Measurements from ENCODE around the gene PHF10.

PHF10 gene

DNA sequence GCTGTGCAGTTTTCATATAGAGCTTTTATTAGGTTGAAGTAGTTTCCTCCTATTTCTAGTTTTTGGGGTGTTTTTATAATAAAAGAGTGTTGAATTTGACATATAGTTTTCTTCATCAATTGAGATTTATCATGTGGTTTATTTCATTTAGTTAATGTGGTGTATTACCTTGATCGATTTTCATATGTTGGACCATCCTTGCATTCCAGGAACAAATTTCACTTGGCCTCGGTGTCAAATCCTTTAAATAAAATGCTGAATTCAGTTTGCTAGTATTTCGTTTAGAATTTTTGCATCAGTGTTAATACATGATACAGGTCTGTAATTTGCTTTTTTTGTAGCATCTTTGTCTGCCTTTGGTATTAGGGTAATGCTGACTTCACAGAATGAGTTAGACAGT is 21.1 kb upstream of the PHF10 start:
- 89 to 93% methylated on average over 2 of the region's 3 CpGs for WGBS, 2 experiments (ENCODE audit: insufficient coverage in 2 of 2)
- Histone ChIP-seq H3K9me3 (ENCODE audit: control insufficient read depth, low read length) (no peaks in the 10 kb centered on the region), H3K4me3 (ENCODE audit: extremely low read depth, insufficient read depth, low read length, poor library complexity, severe bottlenecking) (no peak overlapping the region), H3K36me3 (ENCODE audit: control insufficient read depth, insufficient read depth, low read length) (no peaks in the 10 kb centered on the region), H3K4me1 (ENCODE audit: control insufficient read depth, insufficient read depth, low read length, poor library complexity, severe bottlenecking) (no peaks in the 10 kb centered on the region), H3K27ac (ENCODE audit: low read depth, low read length, severe bottlenecking) (no peak overlapping the region)

DNA sequence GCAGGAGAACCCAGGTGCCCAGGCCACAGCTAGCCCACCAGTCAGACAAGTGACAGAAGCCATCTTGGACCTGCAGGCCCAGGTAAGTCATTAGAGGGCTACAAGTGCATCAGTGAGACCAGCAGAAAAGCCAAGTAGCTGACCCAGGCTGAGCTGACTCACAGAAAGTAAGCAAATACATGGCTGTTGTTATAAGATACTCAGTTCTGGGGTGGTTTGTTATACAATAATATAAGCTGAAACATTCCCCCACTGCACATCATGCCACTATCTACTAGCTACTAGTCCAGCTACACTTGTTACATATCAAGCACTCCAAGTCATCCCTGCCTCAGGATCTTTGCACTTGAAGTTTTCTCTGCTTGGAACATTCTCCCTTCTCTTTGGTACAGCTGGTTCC is 17.0 kb upstream of the PHF10 start:
- no peak overlapping the region for H3K27ac ChIP-seq (ENCODE audit: low read depth, low read length, severe bottlenecking)
- no peaks in the 10 kb centered on the region for H3K9me3 ChIP-seq (ENCODE audit: control insufficient read depth, low read length)
- H3K4me3 ChIP-seq (ENCODE audit: extremely low read depth, insufficient read depth, low read length, poor library complexity, severe bottlenecking): no peak overlapping the region
- H3K36me3 ChIP-seq (ENCODE audit: control insufficient read depth, insufficient read depth, low read length): no peaks in the 10 kb centered on the region
- no peaks in the 10 kb centered on the region for H3K4me1 ChIP-seq (ENCODE audit: control insufficient read depth, insufficient read depth, low read length, poor library complexity, severe bottlenecking)

DNA sequence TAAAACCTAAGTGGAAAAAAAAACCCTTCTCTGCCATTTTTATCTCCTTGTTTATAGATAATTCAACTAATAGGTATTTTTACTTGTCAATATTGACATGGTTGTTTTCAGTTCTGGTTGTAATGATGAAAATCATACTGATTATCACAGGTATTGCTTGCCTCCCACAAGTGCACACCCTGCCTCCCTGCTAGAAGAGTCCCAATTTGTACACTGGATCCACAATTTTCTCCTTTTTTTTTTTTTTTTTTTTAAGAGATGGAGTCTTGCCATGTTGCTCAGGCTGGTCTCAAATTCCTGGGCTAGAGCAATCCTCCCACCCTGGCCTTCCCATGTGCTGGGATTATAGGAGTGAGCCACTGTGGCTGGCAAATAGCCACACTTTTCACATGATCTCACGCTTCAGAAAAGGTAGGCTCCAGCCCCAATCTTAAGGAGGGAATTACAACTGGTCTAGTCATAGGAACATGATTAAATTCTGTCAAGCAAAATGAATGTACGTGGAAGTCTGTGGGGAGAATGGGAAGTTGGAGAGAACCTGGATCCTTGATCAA is 14.8 kb upstream of the PHF10 start:
- H3K4me1 ChIP-seq (ENCODE audit: control insufficient read depth, insufficient read depth, low read length, poor library complexity, severe bottlenecking): no peaks in the 10 kb centered on the region
- 100% methylated on average over 1 to 2 of the region's 2 CpGs for WGBS, 2 experiments (ENCODE audit: insufficient coverage in 2 of 2)
- no peak overlapping the region for H3K27ac ChIP-seq (ENCODE audit: low read depth, low read length, severe bottlenecking)
- no peaks in the 10 kb centered on the region for H3K36me3 ChIP-seq (ENCODE audit: control insufficient read depth, insufficient read depth, low read length)
- H3K4me3 ChIP-seq (ENCODE audit: extremely low read depth, insufficient read depth, low read length, poor library complexity, severe bottlenecking): no peak overlapping the region
- no peaks in the 10 kb centered on the region for H3K9me3 ChIP-seq (ENCODE audit: control insufficient read depth, low read length)

DNA sequence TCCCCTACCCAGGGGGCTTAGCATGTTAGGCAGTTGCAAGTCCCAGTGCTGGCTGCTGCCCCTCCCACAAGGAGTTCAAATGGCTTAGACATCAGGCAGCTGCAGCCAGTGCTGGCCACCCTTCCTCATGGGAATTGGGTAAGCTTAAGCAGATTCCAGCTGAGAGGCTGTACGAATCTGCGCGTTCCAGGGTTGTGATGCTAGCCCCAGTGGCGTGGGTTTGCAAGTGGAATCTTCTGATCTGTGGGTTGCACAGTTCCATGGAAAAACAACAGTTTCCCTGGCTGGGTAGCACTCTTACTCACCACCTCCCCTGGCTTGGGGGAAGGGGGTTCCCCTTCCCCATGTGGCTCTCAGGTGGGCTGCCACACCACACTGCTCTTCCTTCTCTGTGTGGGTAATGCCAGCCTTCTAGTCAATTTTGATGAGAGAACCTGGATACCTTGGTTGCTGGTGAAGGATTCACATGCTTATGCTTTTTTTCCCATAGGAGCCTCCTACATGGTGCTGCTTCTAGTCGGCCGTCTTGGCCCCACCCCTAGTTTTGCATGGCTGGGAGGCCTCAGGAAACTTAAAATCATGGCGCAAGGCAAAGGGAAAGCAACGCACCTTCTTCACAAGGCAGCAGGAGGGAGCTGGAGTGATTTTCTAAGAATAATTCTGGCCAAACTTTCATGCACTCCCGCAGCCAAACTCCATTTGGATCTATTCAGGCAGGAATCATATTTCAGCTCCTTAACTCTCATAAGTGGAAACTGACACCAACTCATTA is 14.1 kb upstream of the PHF10 start:
- H3K36me3 ChIP-seq (ENCODE audit: control insufficient read depth, insufficient read depth, low read length): no peaks in the 10 kb centered on the region
- no peak overlapping the region for H3K4me3 ChIP-seq (ENCODE audit: extremely low read depth, insufficient read depth, low read length, poor library complexity, severe bottlenecking)
- 84 to 85% methylated on average over 7 to 9 of the region's 9 CpGs for WGBS, 2 experiments (ENCODE audit: insufficient coverage in 2 of 2)
- H3K27ac ChIP-seq (ENCODE audit: low read depth, low read length, severe bottlenecking): no peak overlapping the region
- no peaks in the 10 kb centered on the region for H3K4me1 ChIP-seq (ENCODE audit: control insufficient read depth, insufficient read depth, low read length, poor library complexity, severe bottlenecking)
- H3K9me3 ChIP-seq (ENCODE audit: control insufficient read depth, low read length): no peaks in the 10 kb centered on the region

DNA sequence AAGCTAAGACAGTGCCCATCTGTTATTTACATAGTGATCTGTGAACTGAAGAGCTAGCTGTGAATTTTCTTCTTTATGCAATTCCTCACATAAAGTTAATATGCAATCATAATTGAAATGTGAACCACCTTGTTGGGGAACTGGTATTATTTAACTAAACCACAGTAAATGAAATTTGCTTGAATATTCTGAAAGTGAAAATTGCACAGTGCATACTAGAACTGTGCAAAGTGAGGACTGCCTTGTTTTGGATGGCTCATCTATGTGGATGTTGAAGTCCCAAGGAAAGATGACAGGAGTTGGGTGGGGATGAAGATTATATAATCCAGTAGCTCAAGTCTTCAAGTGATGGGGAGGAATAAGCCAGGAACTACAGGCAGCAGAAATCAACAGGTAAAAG is 5.7 kb upstream of the PHF10 start:
- Histone ChIP-seq H3K36me3 (ENCODE audit: control insufficient read depth, insufficient read depth, low read length) (no peaks in the 10 kb centered on the region), H3K4me1 (ENCODE audit: control insufficient read depth, insufficient read depth, low read length, poor library complexity, severe bottlenecking) (peaks cover 8% of the 10 kb centered on the region)

DNA sequence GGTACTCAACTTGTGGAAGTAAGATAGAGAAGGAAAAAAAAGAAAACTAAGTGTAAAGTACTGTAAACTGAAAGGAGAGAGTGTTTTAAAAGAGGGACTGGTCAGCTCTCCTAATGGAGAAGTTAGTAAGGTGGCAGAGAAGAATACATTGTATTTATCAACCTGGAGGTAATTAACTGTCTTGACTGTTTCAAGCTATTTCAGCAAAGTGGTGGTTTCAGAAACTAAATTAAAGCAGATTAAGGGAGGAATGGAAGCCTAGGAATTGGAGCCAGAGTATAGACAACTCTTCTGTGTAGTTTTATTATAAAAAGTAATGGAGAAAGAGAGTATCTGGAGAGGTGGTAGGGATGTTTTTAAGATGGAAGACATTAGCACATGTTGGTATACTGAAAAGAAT is 2.7 kb upstream of the PHF10 start:
- no peak overlapping the region for H3K4me3 ChIP-seq (ENCODE audit: extremely low read depth, insufficient read depth, low read length, poor library complexity, severe bottlenecking)
- no peaks in the 10 kb centered on the region for H3K36me3 ChIP-seq (ENCODE audit: control insufficient read depth, insufficient read depth, low read length)
- no peak overlapping the region for H3K27ac ChIP-seq (ENCODE audit: low read depth, low read length, severe bottlenecking)
- H3K9me3 ChIP-seq (ENCODE audit: control insufficient read depth, low read length): no peaks in the 10 kb centered on the region
- H3K4me1 ChIP-seq (ENCODE audit: control insufficient read depth, insufficient read depth, low read length, poor library complexity, severe bottlenecking): peaks cover 8% of the 10 kb centered on the region

More for the DNA sequence above, 5.7 kb upstream of the PHF10 start:
- no peak overlapping the region for H3K27ac ChIP-seq (ENCODE audit: low read depth, low read length, severe bottlenecking)
- no peak overlapping the region for H3K4me3 ChIP-seq (ENCODE audit: extremely low read depth, insufficient read depth, low read length, poor library complexity, severe bottlenecking)
- H3K9me3 ChIP-seq (ENCODE audit: control insufficient read depth, low read length): no peaks in the 10 kb centered on the region

DNA sequence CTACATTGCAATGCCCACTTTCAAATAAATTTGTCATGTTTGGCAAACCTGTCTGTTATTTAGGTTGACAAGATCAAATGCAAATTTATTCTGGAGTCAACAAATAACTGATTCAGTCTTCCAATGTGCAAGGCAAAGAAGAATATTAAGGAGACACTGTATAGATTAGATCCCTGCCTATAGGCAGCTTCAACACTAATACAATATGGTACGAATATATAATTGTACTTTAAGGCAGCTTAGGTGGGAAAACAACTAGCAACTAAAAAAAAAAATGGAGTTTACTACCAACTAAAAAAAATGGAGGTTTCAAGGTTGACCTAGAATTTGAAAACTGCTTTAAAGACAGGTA is 1.7 kb upstream of the PHF10 start:
- Histone ChIP-seq H3K9me3 (ENCODE audit: control insufficient read depth, low read length) (no peaks in the 10 kb centered on the region), H3K36me3 (ENCODE audit: control insufficient read depth, insufficient read depth, low read length) (no peaks in the 10 kb centered on the region), H3K4me1 (ENCODE audit: control insufficient read depth, insufficient read depth, low read length, poor library complexity, severe bottlenecking) (peaks cover 8% of the 10 kb centered on the region), H3K4me3 (ENCODE audit: extremely low read depth, insufficient read depth, low read length, poor library complexity, severe bottlenecking) (no peak overlapping the region), H3K27ac (ENCODE audit: low read depth, low read length, severe bottlenecking) (peak overlapping the region; percentile 98)
- WGBS, 2 experiments (ENCODE audit: insufficient coverage in 2 of 2): no CpG with 5 or more reads among the region's 1 CpG

DNA sequence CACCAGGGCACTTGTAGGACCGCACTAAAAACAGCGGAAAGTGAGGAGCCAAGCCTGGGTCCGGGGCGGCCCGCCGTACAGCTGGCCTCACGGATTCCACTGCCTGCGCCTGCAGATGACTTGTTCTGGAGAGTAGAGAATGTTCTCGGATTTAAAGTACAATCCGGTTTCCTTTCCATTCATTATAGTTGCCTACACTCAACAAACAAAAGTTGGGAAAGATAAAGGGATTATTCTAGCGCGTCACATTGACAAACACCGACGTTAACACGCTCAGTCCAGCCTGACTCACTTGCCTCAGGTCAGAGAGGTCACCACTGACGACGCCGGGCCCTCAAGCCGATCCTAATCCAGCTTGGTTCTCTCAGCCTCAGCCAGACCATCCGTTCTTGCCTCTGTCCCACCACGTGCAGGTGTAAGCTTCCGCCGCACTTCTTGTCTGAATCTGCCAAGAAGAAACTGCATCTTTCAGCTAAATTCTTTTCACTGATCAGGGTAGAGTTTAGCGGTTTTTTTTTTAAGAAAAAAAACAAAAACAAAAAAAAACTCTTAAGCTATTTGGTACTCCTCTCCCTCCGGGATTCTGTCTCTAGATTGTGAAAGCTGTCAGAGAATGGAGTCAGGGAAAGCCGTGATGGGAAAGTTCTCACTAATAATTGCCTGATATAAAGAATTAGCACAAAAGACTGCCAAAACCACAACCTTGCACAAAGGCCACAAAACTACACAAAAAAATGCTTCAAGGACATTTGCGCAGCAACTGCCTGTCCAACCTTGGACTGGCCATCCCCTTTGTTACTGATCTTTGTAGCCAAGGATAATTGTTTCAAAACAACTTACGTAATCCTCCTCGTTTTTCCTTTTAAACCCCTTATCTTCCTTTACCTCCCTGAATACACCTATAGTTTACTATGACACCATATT is 1.1 kb upstream of the PHF10 start:
- WGBS, 2 experiments (ENCODE audit: insufficient coverage in 2 of 2): 13 to 24% methylated on average over 14 of the region's 29 CpGs
- Histone ChIP-seq H3K4me3 (ENCODE audit: extremely low read depth, insufficient read depth, low read length, poor library complexity, severe bottlenecking) (peak overlapping the region; percentile 48), H3K9me3 (ENCODE audit: control insufficient read depth, low read length) (no peaks in the 10 kb centered on the region), H3K4me1 (ENCODE audit: control insufficient read depth, insufficient read depth, low read length, poor library complexity, severe bottlenecking) (peaks cover 8% of the 10 kb centered on the region), H3K27ac (ENCODE audit: low read depth, low read length, severe bottlenecking) (peak overlapping the region; percentile 98), H3K36me3 (ENCODE audit: control insufficient read depth, insufficient read depth, low read length) (no peaks in the 10 kb centered on the region)

DNA sequence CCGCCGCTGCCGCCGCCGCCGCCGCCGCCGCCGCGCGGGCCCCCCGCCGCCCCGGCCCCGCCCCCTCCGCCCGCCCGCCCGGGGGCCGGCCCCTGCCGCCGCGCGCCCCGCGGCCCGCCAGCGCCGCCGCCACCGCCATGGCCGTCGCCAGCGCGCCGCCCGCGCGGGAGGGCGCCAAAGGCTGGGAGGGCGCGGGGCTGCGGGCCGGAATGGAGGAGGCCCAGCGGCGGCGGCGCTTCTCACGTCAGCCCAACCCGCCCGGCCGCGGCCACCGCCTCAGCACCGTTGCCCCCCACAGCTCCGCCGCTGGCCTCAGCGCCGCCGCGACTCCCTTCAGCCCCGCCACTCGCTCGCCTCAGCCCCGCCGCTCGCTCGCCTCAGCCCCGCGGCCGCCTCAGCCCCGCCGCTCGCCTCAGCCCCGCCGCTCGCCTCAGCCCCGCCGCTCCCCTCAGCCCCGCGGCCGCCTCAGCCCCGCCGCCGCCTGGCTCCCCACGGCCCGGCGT is 258 bp downstream of the PHF10 start:
- H3K4me3 ChIP-seq (ENCODE audit: extremely low read depth, insufficient read depth, low read length, poor library complexity, severe bottlenecking): peak overlapping the region; percentile 38
- H3K36me3 ChIP-seq (ENCODE audit: control insufficient read depth, insufficient read depth, low read length): peaks cover 6% of the 10 kb centered on the region
- WGBS, 2 experiments (ENCODE audit: insufficient coverage in 2 of 2): 0% methylated on average over 20 to 42 of the region's 89 CpGs
- H3K27ac ChIP-seq (ENCODE audit: low read depth, low read length, severe bottlenecking): peak overlapping the region; percentile 75
- H3K4me1 ChIP-seq (ENCODE audit: control insufficient read depth, insufficient read depth, low read length, poor library complexity, severe bottlenecking): peaks cover 8% of the 10 kb centered on the region
- no peaks in the 10 kb centered on the region for H3K9me3 ChIP-seq (ENCODE audit: control insufficient read depth, low read length)

DNA sequence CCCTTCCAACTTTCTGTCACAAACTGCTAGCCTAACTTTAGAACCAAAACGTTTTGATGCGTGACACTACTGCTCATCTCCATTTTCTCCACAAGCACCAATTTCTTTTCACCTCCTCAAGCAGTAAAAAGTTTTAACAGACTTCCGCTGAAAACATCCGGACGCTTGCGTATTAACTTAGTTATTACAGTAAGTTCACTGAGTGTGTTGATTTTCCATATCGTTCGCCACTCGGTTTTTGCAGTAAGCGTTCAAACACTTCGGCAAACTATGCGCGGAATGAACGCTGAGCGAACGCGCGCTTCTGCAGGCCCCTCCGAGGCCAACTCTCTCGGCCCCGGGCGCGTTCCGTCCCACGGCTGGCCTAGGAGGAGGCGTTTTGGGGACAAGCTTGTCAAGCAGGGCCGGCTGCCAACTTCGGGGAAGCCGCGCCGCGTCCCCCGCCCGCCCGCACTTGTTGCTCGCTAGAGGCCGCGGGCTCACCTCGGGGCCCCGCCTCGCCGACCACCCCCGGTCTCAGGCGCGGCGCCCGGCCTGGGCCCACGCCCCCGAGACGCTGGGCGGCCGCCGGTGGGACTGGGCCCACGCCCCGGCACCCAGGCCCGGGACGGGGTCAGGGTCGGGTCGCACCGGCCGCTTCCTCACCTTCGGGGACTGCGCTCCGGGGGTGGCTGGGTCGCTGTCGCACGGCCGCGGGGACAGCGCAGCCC is 945 bp downstream of the PHF10 start:
- peaks cover 9% of the 10 kb centered on the region for H3K36me3 ChIP-seq (ENCODE audit: control insufficient read depth, insufficient read depth, low read length)
- H3K4me3 ChIP-seq (ENCODE audit: extremely low read depth, insufficient read depth, low read length, poor library complexity, severe bottlenecking): peak overlapping the region; percentile 64
- peak overlapping the region; percentile 74 for H3K27ac ChIP-seq (ENCODE audit: low read depth, low read length, severe bottlenecking)
- no peaks in the 10 kb centered on the region for H3K9me3 ChIP-seq (ENCODE audit: control insufficient read depth, low read length)
- peaks cover 8% of the 10 kb centered on the region for H3K4me1 ChIP-seq (ENCODE audit: control insufficient read depth, insufficient read depth, low read length, poor library complexity, severe bottlenecking)
- 0% methylated on average over 47 to 51 of the region's 70 CpGs for WGBS, 2 experiments (ENCODE audit: insufficient coverage in 2 of 2)

All from mesodermal cell (in vitro differentiated cells).